Activated CD4-positive, alpha-beta T cell treated with anti-CD3 and anti-CD28 coated beads, Interleukin-2, amount 50 U/mL, for 1 hour (primary cell): ENCODE results near the gene WSCD1.

ENCODE experiments used
- DNase-seq: peaks from one replicate; pipeline ENCODE4 v3.0.0-alpha.2; 2020

WSCD1 gene

GRCh38 chr17:6069539-6070429 is at the start of gene WSCD1:
Gene WSCD1 (plus strand): TSS chr17:6070379. CDS start chr17:6080659, 10,280 bp downstream.
- no peak for DNase-seq

DNA sequence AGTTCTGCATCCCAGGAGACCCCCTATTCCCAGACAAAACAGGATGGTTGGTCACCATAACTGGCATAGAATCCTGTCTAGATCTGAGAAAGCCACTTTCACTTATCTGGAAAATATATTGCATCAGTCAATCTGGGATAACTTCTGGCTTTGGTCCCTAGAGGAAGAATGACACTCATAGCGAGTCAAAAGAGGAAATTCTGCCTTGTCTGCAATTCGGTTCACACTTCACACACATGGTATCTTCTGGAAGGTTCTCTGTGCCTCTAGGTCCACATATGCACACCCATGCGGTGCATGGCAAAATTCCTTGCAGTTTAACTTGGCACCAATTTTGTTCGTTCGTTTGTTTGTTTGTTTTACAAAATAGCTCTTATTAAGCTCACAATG is 49.2 kb upstream of the WSCD1 start:
- DNase-seq, result no peak

DNA sequence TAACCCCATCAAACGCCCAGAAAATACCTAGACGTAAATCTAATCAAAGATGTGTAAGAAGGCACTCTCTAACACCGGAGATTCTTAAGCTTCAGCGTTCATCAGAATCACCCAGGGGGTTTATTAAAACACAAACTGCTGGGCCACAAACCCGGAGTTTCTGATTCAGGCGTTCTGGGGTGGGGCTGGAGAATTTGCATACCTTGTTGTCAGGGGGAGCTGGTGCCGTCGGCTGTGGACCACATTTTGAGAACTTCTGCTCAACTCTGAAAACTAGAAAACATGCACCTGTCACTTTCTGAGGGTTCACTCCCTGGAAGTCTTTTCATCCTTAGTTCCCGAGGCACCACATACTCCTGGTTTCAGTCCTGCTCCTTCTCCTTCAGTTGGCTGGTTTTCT is 48.6 kb upstream of the WSCD1 start:
- DNase-seq, result no peak

DNA sequence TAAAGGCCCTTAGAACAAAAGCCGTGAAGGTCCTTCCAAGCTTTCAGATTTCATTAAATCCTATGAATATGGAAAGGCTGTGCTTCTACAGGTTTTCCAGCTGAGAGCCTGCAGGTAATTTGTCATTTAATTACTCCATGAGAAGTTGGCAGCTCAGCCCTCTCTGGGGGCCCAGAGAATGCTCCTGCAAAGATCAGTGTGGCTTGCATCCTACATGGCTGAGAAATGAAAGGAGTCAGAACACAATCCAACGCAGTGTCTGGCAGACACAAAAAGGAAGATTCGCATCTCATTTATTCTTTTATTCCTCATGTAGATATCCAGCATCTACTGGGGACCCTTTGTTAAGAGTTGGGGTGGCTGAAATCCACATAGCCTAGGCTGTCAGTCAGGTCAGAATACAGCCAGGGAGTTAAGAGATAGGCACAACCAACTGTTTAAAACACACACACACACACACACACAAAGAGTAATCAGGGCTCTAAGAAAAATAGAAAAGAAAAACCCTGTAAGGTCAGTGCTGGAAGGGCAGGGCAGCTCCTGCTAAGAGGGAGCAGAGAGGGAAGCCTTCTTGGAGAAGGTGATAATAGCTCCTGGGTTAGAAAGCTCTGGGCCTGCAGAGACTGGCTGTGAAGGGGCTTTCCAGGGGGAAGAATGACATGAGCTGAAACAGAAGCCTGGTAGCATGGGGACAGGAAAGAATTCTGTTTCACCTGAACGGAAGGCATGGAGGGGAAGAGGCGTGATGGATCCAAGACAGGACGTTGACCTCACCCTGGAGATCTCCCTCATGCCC is 46.9 kb upstream of the WSCD1 start:
- no peak for DNase-seq

GRCh38 chr17:6024576-6024975 is 45.6 kb upstream of the WSCD1 start:
- DNase-seq, result no peak

- no peak for DNase-seq
Observed at GRCh38 chr17:6027342-6028024, 42.7 kb upstream of the WSCD1 start.

DNA sequence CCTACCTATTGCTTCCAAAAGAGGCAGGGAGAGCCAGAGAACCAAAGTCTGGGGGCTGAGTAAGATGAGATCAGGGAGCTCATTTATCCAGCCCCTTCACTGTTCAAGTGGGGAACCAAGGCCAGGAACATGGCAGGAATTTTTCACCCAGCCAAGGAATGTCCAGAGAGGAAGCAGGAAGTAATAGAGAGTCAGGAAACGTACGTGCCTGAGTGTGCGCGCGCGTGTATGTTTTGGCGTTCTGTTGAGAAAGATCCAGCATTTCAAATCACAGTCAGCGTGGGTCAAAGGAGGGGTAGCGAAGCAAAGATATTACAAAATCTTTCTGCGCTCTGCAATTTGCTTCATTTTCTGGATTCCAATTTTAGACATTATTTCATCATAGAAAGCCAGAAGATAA is 41.9 kb upstream of the WSCD1 start:
- no peak for DNase-seq

DNA sequence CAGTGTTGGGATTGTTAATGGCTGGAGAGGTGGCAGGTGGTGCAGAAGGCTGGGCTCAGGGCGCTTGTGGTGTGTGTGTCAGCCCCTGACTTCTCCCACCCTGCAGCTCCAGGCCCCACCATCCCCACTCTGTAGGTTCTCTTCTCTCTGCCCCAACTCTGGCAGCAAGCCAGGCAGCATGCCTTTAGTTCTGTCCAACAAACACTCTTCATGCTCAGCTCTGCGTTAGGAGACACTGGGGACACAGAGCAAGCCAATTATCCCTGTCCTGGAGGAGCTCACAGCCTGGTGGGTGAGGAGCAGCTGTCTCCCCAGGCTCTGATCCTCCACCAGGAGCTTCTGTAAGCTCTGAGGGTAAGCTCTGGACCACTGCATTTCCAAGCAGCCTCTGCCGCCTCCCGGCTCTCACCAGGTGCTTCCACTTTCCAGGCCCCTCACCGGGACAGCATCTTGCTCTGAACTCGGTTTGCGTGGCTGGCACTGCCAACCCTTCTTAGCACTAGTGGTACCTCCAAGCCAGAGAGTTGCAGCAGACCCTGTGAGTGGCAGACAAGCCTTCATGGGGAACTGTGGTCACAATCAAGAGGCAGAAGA is 34.3 kb upstream of the WSCD1 start:
- DNase-seq, result no peak

GRCh38 chr17:6040504-6040903 is 29.7 kb upstream of the WSCD1 start:
- DNase-seq, result no peak

GRCh38 chr17:6041246-6041645 is 28.9 kb upstream of the WSCD1 start:
- no peak for DNase-seq

DNA sequence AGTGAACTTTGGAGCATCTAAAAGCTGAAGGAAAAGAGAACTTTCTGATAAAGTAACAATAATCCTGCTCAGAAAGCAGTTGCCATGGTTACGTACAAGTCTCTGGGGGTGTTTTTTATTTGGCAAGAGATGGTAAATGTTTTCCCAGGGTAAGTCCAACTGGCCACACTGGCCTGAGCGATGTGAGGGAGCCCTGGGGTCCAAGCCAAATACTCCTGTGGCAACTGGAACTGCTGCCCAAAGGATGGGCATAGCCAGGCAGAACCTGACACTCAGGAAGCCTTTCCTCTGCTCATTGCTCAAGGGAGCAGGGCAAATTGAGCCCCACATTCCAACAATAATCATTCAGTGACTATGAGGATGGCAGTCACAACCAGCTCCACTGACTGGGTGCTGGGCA is 26.8 kb upstream of the WSCD1 start:
- no peak for DNase-seq

DNA sequence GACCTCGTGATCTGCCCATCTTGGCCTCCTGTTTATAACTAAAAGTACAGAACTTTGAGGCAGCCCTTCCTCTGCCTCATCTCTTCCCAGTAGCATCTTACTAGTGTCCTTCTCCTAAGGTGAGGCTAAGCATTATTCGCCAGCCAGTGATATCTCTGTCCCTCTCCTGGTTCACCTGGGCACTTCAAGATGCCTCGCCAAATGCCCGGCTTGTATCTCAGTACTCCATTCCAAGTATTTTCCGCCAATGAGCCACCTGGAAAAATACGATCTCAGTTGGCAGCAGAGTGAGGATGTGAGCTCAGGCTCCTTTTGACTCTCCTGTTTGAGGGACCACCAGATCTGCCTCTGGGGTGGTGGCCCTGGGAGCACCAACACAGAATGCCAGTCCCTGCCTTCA is 25.9 kb upstream of the WSCD1 start:
- DNase-seq, result no peak

DNA sequence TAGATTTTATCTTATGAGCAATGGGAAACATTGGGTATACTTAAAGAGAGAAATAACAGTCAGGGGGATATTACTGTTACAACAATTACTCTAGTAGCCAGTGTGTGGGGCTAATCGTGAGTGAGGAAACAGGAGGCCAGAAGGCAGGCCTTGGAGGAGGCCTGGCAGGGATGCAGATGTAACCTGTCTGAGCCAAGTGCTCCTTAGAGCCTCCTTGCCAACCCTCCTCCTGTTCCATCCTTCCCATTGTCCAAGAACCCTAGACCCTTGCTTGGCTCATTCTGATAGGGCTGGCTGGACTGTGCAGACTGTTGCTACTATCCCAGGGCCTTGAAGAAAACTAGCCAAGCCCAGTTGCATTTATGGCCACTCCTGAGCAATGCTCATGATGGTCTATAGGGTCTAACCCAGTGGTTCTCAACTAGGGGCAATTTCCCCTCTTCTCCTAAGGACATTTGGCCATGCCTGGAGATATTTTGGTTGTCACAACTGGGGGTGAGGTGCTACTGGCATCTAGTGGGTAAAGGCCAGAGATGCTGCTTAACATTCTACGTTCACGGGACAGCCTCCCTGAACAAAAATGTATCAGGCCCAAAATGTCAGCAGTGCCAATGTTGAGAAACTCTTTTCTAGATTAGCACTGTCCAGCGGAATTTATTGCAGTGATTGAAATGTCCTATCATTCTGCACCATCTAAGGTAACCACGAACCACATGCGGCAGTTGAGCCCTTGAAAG is 24.4 kb upstream of the WSCD1 start:
- no peak for DNase-seq

DNA sequence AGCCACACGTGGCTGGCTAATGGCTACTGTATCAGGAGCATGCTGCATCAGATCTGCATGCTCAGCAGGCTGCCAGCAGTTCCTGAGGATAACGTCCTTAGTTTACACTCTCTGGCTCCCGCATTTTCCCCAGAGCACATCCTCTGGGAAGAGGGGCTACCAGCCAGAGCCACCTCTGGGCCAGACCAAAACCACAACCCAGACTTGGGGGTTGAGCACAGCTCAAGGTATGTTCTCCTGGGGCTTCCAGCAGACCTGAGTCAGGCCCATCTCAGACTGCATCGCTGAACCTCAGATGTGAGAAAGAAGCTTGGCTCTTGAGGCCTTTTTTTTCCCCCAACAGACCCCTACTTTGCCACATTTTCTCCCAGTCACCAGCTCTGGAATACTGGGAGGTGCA is 23.7 kb upstream of the WSCD1 start:
- no peak for DNase-seq

DNA sequence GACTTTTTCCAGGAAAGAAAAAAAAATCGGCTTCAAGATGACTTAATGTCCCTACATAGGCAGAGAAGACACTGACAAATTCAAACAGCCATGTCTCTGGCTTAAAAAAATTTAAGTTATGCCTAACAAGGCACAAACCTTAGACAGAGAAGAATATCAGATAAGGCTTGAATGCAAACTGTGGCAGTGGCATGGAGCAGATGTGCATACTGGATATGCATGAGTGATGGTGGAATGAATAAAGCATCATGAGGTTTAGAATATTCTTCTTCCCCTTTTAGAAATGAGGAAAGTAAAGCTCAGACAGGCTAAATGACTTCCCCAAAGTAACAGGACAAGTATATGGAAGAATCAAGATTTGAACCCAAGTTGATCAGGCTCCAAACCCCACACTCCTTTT is 23.2 kb upstream of the WSCD1 start:
- DNase-seq, result no peak

- no peak for DNase-seq
Observed at GRCh38 chr17:6047966-6048365, 22.2 kb upstream of the WSCD1 start.

- DNase-seq, result no peak
Observed at GRCh38 chr17:6048486-6048885, 21.7 kb upstream of the WSCD1 start.

DNA sequence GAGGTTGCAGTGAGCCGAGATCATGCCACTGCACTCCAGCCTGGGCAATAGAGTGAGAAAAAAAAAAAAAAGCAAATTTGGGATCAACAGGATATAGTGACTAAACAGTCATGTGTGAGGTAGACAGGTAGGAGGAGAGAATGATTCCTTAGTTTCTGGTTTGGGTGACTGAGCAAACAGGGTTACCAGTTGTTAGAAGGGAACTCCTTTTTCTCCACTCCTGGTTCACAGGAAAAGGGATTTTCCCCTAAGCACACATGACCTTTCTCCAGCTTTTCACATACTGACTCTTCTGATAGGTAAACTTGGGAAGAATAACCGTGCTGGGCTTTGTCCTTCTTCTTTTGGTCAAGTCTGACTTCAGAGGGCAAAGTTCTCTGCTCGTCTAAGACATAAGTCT is 17.3 kb upstream of the WSCD1 start:
- DNase-seq, result no peak

GRCh38 chr17:6054372-6054771 is 15.8 kb upstream of the WSCD1 start:
- no peak for DNase-seq

- no peak for DNase-seq
Observed at GRCh38 chr17:6056104-6056503, 14.1 kb upstream of the WSCD1 start.

DNA sequence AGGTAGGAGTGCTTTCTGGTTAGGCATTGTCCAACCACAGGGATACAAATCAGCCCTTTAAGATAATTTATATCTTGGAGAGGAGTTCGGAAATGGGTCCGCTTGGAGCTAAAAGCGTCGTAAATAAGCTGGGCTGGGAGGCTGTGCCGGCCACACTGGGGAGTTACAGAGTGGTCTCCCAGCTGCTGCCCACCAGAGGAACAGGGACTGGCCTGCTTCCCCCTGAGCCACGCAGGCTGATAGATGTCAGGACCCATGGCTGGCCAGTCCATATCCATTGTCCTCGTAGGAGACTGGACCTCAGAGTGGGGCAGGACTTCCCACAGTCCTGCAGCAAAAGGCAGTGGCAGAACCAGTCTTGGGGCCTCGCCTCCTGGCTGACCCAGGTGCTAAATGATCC is 12.6 kb upstream of the WSCD1 start:
- DNase-seq, result no peak

- no peak for DNase-seq
Observed at GRCh38 chr17:6059406-6059805, 10.8 kb upstream of the WSCD1 start.

DNA sequence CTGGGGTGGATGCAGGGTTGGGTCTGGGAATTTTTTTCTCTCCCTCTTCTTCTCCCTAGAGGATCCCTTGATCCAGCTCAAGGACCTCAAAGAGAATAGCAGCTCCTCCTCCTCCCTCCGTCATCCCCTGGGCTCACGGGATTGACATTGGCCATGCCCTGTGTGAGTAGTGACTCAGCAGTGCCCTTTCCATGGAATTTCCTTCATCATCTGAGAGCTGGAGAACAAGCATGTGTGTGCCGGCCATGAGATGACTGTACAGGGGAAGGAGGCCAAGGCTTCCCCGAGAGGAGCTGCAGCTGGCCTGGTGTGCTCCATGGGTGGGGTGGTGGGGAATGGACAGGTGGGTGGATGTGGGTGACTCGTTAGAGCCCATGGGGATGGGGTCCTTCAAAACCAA is 8.9 kb upstream of the WSCD1 start:
- no peak for DNase-seq
